ENCODE results near the gene CAPRIN1.
"Not testable (repeated sequence)": the region's sequence is repeated elsewhere in the genome, so short reads cannot be mapped to it uniquely, and the experiment has no call there.

Gene CAPRIN1

GRCh38 chr11:34049028-34049427 lies 2.5 kb upstream of the CAPRIN1 start:
- no peak overlapping the region for H3K4me3 ChIP-seq (ENCODE audit: low read length)
- DNase-seq (ENCODE audit: low read depth, low spot score), result no peak

- peak overlapping the region; percentile 94 for H3K4me3 ChIP-seq (ENCODE audit: low read length)
- DNase-seq (ENCODE audit: low read depth, low spot score), result no peak
These were observed 766 bp upstream of the CAPRIN1 start for GRCh38 chr11:34050581-34051348.

GRCh38 chr11:34052036-34052607 lies 591 bp downstream of the CAPRIN1 start:
- peak overlapping the region; percentile 94 for H3K4me3 ChIP-seq (ENCODE audit: low read length)
- DNase-seq (ENCODE audit: low read depth, low spot score), result peak; percentile 82

GRCh38 chr11:34052608-34053160 lies 1.2 kb downstream of the CAPRIN1 start:
- H3K4me3 ChIP-seq (ENCODE audit: low read length), result peak overlapping the region; percentile 94
- DNase-seq (ENCODE audit: low read depth, low spot score), result no peak

GRCh38 chr11:34053161-34053686 lies 1.7 kb downstream of the CAPRIN1 start:
- H3K4me3 ChIP-seq (ENCODE audit: low read length), result peak overlapping the region; percentile 94
- DNase-seq (ENCODE audit: low read depth, low spot score), result peak; percentile 74

- not testable (repeated sequence) for DNase-seq (ENCODE audit: low read depth, low spot score)
- peak overlapping the region; percentile 94 for H3K4me3 ChIP-seq (ENCODE audit: low read length)
These were observed 2.8 kb downstream of the CAPRIN1 start for GRCh38 chr11:34054351-34054750.

GRCh38 chr11:34055218-34056000 lies 3.9 kb downstream of the CAPRIN1 start:
- no peak for DNase-seq (ENCODE audit: low read depth, low spot score)
- no peak overlapping the region for H3K4me3 ChIP-seq (ENCODE audit: low read length)

GRCh38 chr11:34056672-34057071 lies 5.1 kb downstream of the CAPRIN1 start:
- no peak for DNase-seq (ENCODE audit: low read depth, low spot score)
- H3K4me3 ChIP-seq (ENCODE audit: low read length), result no peak overlapping the region

GRCh38 chr11:34063061-34063795 lies 11.7 kb downstream of the CAPRIN1 start:
- DNase-seq (ENCODE audit: low read depth, low spot score), result no peak
- no peak overlapping the region for H3K4me3 ChIP-seq (ENCODE audit: low read length)

- H3K4me3 ChIP-seq (ENCODE audit: low read length), result no peak overlapping the region
- DNase-seq (ENCODE audit: low read depth, low spot score), result no peak
These were observed 12.8 kb downstream of the CAPRIN1 start for GRCh38 chr11:34064291-34064690.

GRCh38 chr11:34065505-34066203 lies 14.1 kb downstream of the CAPRIN1 start:
- no peak overlapping the region for H3K4me3 ChIP-seq (ENCODE audit: low read length)
- no peak for DNase-seq (ENCODE audit: low read depth, low spot score)

GRCh38 chr11:34066766-34067165 lies 15.2 kb downstream of the CAPRIN1 start:
- H3K4me3 ChIP-seq (ENCODE audit: low read length); DNase-seq (ENCODE audit: low read depth, low spot score): not testable (repeated sequence)

- no peak overlapping the region for H3K4me3 ChIP-seq (ENCODE audit: low read length)
- no peak for DNase-seq (ENCODE audit: low read depth, low spot score)
These were observed 16.0 kb downstream of the CAPRIN1 start for GRCh38 chr11:34067383-34068065.

- H3K4me3 ChIP-seq (ENCODE audit: low read length), result no peak overlapping the region
- DNase-seq (ENCODE audit: low read depth, low spot score), result no peak
These were observed 16.6 kb downstream of the CAPRIN1 start for GRCh38 chr11:34068111-34068510.

- not testable (repeated sequence) for H3K4me3 ChIP-seq (ENCODE audit: low read length); DNase-seq (ENCODE audit: low read depth, low spot score)
These were observed 19.8 kb downstream of the CAPRIN1 start for GRCh38 chr11:34071306-34071705.

GRCh38 chr11:34072041-34072440 lies 20.5 kb downstream of the CAPRIN1 start:
- H3K4me3 ChIP-seq (ENCODE audit: low read length), result no peak overlapping the region
- no peak for DNase-seq (ENCODE audit: low read depth, low spot score)

GRCh38 chr11:34072832-34073231 lies 21.3 kb downstream of the CAPRIN1 start:
- no peak for DNase-seq (ENCODE audit: low read depth, low spot score)
- H3K4me3 ChIP-seq (ENCODE audit: low read length), result no peak overlapping the region

GRCh38 chr11:34074391-34074790 lies 22.9 kb downstream of the CAPRIN1 start:
- no peak overlapping the region for H3K4me3 ChIP-seq (ENCODE audit: low read length)
- DNase-seq (ENCODE audit: low read depth, low spot score), result no peak
